ENCODE measurements around the gene HCN1.
"Not testable (repeated sequence)": the region's sequence is repeated elsewhere in the genome, so short reads cannot be mapped to it uniquely, and the experiment has no call there.

HCN1 gene

DNA sequence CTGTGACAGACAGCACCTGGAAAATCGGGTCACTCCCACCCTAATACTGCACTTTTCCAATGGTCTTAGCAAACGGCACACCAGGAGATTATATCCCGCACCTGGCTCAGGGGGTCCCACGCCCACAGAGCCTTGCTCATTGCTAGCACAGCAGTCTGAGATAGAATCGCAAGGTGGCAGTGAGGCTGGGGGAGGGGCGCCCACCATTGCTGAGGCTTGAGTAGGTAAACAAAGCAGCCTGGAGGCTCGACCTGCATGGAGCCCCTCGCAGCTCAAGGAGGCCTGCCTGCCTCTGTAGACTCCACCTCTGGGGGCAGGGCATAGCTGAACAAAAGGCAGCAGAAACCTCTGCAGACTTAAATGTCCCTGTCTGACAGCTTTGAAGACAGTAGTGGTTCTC, 383.6 kb downstream of the HCN1 start:
- not testable (repeated sequence) for DNase-seq (ENCODE audit: low read depth in 1 of 2, low spot score in 1 of 2)

DNA sequence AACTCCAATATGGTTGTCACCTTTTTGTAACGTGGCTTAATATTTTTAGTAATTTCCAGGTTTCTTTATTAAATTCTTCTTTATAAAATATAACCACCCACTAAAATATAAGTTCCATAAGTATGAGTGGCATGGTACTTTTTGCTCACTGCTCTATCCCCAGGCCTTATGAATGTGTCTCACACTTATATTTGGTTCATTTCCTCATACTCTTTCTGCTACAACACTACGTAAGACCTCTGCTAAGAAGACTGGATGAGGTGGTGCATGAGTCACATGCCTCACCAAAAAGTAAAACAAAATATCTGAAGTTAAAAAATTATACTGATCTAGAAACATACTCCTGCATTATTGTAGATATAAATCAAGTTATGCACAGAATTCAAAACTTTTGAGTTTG, 400.9 kb downstream of the HCN1 start:
- DNase-seq (ENCODE audit: low read depth in 1 of 2, low spot score in 1 of 2) = no peak

DNA sequence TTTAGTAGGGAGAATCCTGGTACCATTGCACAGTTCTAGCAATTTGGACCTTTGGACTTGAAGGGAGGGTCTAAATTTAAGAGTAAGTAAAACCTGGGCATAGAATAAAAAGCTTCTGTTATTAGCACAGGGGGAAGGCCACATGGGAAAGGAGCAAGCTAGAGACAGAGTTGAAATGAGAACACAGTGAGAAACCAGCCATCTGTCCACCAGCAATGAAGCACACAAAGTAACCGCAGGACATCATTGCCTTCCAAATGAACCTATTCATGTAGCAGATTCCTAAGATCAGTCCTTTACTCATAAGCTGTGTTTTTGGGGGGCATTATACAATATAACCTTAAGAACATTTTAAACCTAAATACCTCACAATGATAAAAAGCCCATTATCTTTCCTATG, 407.4 kb downstream of the HCN1 start:
- no peak for DNase-seq (ENCODE audit: low read depth in 1 of 2, low spot score in 1 of 2)

DNA sequence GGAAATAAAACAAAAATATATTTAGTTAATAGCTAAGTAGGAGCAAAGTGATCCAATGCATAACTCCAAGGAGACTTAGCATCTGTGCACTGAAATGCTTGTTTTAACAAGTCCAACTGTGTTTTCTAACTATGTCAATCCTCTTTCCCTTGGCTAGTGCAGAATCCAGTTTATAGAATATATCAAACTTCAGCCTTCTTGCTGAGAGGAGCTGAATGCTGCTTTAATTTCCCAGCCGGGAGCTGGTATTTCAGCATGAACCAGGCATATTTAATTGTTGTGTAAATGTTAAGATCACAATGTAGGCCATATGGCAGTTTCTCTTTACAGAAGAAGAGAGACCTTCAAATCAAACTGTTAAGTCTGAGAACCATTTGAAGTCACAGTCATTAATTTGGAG, 411.7 kb downstream of the HCN1 start:
- no peak for DNase-seq (ENCODE audit: low read depth in 1 of 2, low spot score in 1 of 2)

DNA sequence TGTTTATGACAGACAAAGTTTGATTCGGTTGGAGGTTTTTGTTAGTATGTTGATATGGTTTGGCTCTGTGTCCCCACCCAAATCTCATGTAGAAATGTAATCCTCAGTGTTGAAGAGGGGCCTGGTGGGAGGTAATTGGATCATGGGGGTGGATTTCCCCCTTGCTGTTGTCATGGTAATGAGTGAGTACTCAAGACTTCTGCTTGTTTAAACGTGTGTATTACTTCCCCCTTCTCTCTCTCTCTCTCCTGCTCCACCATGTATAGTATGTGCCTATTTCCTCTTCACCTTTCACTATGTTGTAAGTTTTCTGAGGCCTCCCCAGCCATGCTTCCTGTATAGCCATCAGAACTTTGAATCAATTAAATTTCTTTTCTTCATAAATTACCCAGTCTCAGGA, 415.1 kb downstream of the HCN1 start:
- no peak for DNase-seq (ENCODE audit: low read depth in 1 of 2, low spot score in 1 of 2)

DNA sequence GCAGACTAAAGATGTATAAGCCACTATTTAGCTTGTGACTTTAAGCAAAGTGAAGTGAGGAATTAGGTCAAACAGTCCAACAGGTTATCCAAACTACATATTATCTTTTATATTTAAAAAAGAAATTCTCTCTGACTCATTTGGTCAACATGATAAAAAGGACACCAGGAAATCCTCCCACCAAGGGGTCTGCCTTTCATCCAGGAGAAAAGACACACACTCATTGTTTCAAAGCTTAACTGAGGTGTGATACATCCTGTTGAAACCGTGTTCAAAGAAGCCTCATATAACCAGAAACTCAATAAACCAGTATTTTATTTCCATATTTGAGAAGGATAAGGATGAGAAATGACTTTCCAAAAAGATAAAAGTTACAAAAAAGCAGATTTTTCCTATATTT, 417.1 kb downstream of the HCN1 start:
- DNase-seq (ENCODE audit: low read depth in 1 of 2, low spot score in 1 of 2) = no peak

DNA sequence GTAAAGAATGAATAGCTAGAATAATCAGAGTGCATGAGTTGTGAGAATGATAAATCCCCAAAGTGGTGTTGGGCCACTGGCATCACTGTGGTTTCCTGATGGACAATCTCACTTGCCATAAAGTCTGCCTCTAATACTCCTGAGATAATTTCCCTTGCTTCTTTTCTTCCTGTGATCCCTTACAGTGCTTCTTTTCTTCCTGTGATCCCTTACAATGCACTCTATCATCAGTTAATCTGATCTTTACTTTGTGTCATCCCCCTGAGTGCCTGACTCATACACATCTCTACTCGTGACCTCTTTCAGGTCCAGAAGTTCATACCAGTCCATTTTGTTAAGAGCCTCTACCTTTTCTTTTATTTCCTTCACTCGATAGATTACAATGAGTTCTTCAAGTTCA, 418.3 kb downstream of the HCN1 start:
- DNase-seq (ENCODE audit: low read depth in 1 of 2, low spot score in 1 of 2) = no peak

DNA sequence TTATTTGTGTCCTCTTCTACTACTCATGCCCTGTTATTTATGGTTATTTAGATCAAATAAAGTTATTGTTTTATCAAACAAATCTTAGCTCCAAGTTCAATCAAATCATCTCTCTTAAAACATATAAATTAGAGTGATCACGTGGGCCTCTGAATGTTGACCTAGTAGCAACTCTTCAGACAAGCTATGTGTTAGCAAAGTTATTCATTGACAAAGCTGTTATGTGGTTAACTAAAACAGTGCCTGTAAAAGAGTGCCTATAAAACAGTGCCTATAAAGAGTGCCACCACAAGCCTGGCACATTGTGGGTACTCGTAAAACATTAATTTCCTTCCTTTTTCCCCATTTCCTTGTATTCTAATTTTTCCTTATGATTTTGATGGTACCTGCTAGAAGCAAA, 421.9 kb downstream of the HCN1 start:
- DNase-seq (ENCODE audit: low read depth in 1 of 2, low spot score in 1 of 2) = no peak

DNA sequence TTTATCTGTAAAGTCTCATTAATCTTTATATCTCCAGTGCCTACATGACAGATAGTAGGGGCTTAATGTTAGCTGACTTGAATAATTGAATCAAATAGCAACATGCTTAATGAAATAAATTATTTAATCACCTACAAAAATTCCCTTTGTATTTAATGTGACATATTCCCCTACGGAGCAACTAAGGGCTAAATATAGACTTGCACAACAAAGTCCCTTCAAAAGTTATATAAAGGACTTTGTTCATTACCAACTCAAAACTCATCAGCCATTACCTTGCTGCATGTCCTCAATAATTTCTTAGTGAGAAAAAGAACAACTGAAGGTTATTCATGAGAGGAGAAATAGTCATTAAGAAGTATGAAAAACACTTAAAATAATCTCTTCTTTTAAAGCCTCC, 424.6 kb downstream of the HCN1 start:
- DNase-seq (ENCODE audit: low read depth in 1 of 2, low spot score in 1 of 2) = no peak

DNA sequence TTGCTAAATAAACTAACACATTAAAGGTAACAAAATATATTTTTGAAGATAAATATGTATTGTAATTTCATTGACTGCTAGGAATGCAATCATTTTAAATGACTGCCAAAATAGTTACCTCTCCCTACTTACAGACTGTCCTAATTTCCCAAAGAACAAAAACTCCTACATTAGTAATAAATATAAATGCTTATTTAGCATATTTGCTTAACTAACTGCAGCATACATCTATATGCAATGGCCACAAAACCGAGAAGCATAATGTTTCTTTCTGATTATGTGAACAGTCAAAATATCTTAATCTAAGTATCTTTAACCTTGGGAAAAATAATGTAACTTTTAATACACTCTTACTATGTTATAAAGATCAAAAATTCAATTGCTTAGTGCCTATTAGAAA, 431.7 kb downstream of the HCN1 start:
- no peak for DNase-seq (ENCODE audit: low read depth in 1 of 2, low spot score in 1 of 2)

DNA sequence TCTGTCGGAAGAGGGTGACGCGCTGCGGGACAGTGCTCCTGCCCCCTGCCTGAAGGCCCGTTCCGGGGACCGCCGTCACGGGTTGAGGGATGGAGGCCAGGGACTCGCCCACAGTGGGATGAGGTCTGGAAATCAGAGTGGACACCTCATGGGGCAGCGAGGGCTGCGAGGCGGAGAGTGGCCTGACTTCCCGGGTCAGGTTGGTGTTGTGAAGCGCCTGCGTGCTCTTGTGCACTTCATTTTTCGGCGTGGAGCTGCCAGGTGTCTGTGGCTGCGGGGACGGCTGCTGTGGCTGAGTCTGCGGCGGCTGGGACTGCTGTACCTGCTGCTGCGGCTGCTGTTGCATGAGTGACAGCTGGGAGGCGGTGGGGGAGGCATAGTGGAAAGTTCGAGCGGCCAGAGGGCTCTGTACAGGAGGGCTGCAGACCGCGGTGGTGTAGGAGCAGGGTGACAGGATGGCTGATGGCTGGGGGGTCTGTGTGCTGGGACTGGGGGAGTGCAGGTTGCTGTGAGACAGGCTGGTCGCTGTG, 434.1 kb downstream of the HCN1 start:
- no peak for DNase-seq (ENCODE audit: low read depth in 1 of 2, low spot score in 1 of 2)

DNA sequence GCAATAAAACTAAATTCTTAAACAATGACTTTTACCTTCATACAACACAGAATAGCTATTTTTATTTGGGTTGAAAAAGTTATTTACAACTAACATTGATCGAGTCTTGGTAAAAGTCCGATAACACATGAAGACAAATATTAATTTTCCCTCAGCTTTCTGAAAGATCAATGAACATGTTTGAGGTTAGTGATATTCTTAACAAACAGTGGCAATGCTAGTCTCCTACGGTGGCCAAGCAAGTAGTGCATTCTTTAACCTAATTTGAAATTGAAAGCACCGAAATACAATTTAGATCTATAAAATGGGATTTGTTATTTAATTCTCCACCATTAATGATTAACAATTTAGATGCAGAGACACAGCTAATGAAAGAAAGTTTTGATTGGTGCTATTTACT, 435.1 kb downstream of the HCN1 start:
- DNase-seq (ENCODE audit: low read depth in 1 of 2, low spot score in 1 of 2) = no peak

DNA sequence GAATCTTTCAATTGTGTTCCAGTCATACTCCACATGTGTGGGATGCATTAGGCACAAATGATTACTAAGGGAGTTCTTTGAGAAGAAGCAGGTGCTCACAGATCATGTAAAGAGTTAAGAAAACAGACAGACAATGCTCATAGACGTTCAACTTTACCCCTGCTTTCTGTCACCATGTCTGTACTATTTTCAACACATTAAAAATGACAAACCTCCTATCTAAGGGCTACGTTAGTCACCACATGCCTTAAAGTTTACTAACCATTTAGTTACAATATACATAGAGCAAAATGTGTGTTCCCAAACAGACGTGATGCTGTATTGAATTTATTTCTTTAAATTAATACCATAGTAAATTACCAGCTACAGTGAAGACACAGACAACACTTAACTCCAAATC, 435.9 kb downstream of the HCN1 start:
- DNase-seq (ENCODE audit: low read depth in 1 of 2, low spot score in 1 of 2) = no peak

DNA sequence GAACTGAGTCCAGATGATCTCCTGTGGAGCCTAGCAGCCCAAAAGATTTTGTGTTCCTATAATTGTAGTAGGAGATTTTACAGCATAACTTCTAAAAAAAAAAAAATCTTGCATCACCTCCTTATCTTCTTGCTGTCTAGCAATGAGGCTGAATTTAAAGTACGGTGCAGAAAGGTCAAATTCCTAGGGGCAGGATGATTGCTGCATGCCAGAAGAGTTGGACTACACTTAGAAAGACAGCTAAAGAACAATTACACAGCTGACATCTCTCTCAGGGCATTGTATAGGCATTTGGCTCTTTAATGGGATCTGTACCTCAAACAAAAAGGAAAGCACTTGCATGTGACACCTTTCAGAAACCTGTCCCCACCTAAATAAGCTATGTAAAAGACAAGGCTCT, 443.2 kb downstream of the HCN1 start:
- DNase-seq (ENCODE audit: low read depth in 1 of 2, low spot score in 1 of 2) = no peak

DNA sequence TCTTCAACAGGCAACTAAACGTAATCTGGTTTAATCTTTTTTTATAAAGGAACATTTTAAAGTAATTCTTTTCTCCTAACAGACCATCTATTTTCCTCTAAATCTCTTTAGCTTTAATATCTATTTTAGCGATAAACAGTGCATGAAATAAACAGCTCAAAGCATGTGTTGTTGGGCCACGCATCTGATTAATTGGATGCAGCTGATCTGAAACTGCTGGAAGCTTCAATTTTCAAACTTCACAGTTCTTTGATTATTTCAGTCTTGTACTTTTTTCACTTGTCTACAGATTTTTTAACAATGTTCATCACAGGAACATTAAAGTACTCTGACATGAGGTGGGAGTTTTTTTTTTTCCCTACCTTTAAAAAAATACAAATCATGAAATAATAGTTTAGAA, 443.6 kb downstream of the HCN1 start:
- DNase-seq (ENCODE audit: low read depth in 1 of 2, low spot score in 1 of 2) = no peak

DNA sequence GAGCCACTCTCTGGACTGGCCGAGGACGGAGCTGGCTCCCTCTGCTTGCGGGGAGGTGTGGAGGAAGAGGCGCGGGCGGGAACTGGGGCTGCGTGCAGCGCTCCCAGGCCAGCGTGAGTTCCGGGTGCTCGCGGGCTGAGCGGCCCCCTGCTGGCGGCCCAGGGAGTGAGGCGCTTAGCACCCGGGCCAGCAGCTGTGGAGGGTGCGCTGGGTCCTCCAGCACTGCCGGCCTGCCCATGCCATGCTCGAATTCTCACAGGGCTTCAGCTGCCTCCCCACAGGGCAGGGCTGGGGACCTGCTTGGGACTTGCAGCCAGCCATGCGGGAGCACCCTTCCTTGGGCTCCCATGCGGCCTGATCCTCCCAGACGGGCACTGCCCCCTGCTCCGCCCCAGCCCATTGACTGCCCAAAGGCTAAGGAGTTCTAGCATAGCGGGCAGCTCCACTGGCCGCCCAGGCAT, 470.6 kb downstream of the HCN1 start:
- DNase-seq (ENCODE audit: low read depth in 1 of 2, low spot score in 1 of 2) = no peak

DNA sequence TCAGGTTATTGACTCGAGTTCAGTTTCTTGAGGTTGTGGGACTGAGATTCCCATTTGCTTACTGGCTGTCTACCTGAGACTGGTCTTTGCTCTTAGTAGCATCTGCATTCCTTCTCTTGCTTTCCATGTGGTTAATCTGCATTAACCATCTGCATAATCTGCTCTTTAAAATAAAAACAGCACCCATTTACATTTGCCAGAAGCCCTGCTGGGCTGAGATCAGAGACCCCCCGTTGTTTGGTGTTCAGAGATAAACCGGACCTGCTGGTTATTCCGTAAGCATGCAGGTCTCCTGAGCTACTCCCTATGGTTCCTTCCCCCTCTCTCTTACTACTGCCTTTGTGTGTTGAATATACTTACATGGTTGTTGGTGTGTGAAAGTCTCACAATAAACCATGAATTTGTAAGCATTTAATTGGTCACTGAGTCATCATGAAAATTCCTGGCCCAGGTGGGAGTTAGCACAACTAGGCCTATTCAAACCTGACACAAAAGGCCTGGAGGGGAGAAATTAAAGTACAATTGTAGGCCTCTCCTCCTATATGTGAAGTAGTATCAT, 490.7 kb downstream of the HCN1 start:
- DNase-seq (ENCODE audit: low read depth in 1 of 2, low spot score in 1 of 2) = no peak

Data from stimulated activated CD4-positive, alpha-beta T cell treated with anti-CD3 and anti-CD28 coated beads, Interleukin-15, amount 100 ng/mL, for 1 hour (primary cell).